SJSA1 (cell line): ENCODE results near the gene IFNL1. TPM values are rescaled to one million over a fixed set of nuclear protein-coding genes. Genes with fewer than 3 reads are reported as not detected.
"Not testable (repeated sequence)": the region's sequence is repeated elsewhere in the genome, so short reads cannot be mapped to it uniquely, and the experiment has no call there.

Source experiments
- DNase-seq, 2 experiments: peaks; one replicate each; pipeline ENCODE4 v3.0.0-alpha.2; 2015 to 2020; ENCODE audit warnings: low spot score in 2 of 2, low read depth in 1 of 2
- H3K27ac ChIP-seq: fragments of 250-450 bp; sonication (Bioruptor Pico); 2 replicates; pipeline ENCODE4 v1.5.1; 2020; ENCODE audit warnings: mild to moderate bottlenecking, moderate library complexity
- H3K27me3 ChIP-seq: fragments of 250-450 bp; sonication (Bioruptor Pico); replicated peaks from 2 replicates; pipeline ENCODE4 v1.5.1; 2020; ENCODE audit warnings: mild to moderate bottlenecking, moderate library complexity
- H3K36me3 ChIP-seq: fragments of 250-450 bp; sonication (Bioruptor Pico); 2 replicates; pipeline ENCODE4 v1.5.1; 2020; ENCODE audit warnings: mild to moderate bottlenecking
- H3K4me1 ChIP-seq: fragments of 250-450 bp; sonication (Bioruptor Pico); replicated peaks from 2 replicates; pipeline ENCODE4 v1.6.1; 2021; ENCODE audit warnings: mild to moderate bottlenecking
- H3K4me3 ChIP-seq: fragments of 250-450 bp; sonication (Bioruptor Pico); 2 replicates; pipeline ENCODE4 v1.5.1; 2020; ENCODE audit warnings: mild to moderate bottlenecking
- H3K9me3 ChIP-seq: fragments of 250-450 bp; sonication (Bioruptor Pico); replicated peaks from 2 replicates; pipeline ENCODE4 v1.5.1; 2020; ENCODE audit warnings: mild to moderate bottlenecking
- total RNA-seq: library from RNA; depleted of rRNA; stranded (reverse); fragments of >200 nt; shearing (Covaris generic); gene quantifications from 2 replicates; pipeline ENCODE4 v1.2.3, GENCODE V29; 2014

Gene IFNL1
- total RNA-seq, 1 experiment from 2014 or later: not detected

DNA sequence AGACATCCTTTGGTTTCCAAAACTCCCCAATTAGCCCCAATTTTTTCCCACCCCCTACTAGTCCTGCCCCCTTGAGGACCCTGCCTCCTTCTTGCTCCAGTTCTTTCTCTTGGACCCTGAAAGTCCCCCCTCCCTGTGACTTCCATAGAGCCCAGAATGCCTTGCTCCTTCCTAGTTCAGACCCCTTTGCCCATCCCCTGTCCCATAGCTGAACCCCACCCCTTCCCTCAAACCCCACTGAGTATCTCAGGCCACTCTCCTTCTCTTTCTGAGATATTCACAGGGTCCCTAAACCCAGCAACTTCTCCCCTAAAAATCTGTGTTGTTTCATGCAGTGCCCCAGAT lies 25.6 kb downstream of the IFNL1 start:
- no peak for DNase-seq
- Histone ChIP-seq H3K27ac (no peak overlapping the region), H3K9me3 (0 out of 2 replicates have a peak, but pooled peaks cover 2% of the 10 kb centered on the region), H3K4me3 (no peak overlapping the region), H3K36me3 (no peaks in the 10 kb centered on the region), H3K4me1 (peaks cover 4% of the 10 kb centered on the region), H3K27me3 (peaks cover 30% of the 10 kb centered on the region)

DNA sequence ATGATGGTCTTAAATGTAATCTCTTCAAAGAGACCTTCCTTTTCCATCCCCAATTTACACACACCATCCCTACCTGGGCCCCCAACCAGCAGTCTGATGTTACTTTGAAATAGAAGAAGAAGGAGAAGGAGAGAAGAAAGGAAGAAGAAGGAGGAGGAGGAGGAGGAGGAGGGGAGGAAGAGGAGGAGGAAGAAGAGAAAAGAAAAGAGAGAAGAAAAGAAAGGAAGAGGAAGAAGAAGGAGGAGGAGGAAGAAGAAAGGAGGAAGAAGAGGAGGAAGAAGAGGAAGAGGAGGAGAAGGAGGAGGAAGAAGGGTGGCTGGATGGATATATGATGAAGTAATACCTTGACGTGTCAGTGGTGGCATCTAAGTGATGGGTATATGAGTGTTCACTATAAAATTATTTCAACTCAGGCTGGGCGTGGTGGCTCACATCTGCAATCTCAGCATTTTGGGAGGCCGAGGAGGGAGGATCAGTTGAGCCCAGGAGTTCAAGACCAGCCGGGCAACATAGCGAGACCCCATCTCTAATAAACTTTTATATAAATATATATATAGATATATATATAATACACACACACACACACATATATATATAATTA lies 28.1 kb downstream of the IFNL1 start:
- H3K4me1 ChIP-seq: peaks cover 4% of the 10 kb centered on the region
- H3K4me3 ChIP-seq: no peak overlapping the region
- H3K27me3 ChIP-seq: peaks cover 21% of the 10 kb centered on the region
- H3K36me3 ChIP-seq: no peaks in the 10 kb centered on the region
- DNase-seq: no peak
- 0 out of 2 replicates have a peak, but pooled peaks cover 2% of the 10 kb centered on the region for H3K9me3 ChIP-seq
- no peak overlapping the region for H3K27ac ChIP-seq

DNA sequence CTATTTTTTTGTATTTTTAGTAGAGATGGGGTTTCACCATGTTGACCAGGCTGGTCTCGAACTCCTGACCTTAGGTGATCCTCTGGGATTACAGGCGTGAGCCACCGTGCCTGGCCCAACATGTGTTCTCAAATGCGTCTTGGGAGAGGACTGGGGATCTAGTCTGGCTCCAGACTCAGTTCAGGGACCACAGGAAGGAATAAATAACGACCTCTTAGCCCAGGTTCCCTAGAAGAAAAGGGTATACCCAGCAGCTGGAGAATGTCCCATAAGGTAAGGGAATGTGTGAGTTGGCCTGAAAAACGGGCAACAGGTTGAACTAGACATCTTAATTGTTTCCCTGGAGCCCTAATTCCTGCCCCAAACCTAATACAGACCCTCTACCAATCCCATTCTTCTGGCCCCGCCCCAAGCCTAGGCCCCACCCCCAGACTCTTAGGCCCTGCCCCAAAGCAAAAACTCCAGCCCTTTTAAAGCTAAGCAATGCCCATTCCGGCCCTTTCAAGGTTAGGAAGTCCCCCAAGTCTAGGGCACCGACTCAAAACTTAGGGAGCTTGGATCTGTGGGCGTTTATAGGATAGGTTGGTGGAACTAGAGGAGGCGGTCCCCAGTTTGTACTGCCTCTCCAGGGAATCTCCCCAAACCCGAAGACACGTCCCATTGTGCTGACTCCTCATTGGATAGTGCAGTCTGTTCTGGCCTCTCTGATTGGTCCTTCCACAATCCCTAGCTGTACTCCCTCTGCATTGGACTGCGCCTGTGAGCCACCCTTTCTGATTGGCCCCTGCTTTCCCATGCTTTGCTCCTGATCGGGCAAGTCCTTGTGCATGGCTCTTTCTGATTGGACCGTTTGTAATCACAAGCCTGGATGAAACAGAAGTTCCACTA lies 29.8 kb downstream of the IFNL1 start:
- no peaks in the 10 kb centered on the region for H3K4me1 ChIP-seq
- peak in 1 of 2 experiments; percentile 26 for DNase-seq
- H3K36me3 ChIP-seq: no peaks in the 10 kb centered on the region
- no peaks in the 10 kb centered on the region for H3K9me3 ChIP-seq
- no peak overlapping the region for H3K27ac ChIP-seq
- H3K27me3 ChIP-seq: peaks cover 9% of the 10 kb centered on the region
- no peak overlapping the region for H3K4me3 ChIP-seq

DNA sequence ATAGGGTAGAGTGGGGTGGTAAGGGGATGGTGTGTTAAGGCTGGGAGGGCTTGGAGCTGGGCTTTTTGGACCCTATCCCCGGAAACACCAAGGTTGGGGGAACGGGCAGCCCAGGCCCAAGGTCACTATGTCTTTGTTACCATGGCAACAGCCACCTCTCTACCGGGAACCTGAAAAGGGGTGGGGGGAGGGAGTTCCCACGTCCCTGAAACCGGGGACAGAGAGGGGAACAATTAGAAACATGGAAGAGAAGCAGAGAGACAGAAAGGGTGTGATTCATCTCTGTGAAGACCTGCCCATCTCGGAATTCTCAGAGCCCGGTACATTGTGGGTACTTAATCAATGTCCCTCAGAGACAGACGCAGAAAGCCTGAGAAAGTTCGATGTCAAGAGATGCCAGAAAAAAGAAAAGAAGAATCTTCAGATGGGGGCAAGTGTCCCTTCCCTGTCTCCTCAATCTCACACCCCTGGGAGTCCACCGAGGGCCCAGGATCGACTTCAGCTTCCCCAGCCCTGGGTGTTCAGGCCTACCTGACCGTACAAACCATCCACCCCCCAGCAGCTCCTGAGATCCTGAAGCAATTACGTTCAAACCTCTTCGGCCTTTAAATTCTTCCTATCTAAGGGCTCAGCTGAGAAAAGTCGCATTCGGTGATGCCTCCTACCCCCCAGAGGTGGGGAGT lies 31.3 kb downstream of the IFNL1 start:
- DNase-seq: no peak
- Histone ChIP-seq H3K4me3 (no peak overlapping the region), H3K9me3 (no peaks in the 10 kb centered on the region), H3K27ac (no peak overlapping the region), H3K36me3 (no peaks in the 10 kb centered on the region), H3K4me1 (no peaks in the 10 kb centered on the region), H3K27me3 (peaks cover 2% of the 10 kb centered on the region; the same call in 1 of the 2 replicates)

DNA sequence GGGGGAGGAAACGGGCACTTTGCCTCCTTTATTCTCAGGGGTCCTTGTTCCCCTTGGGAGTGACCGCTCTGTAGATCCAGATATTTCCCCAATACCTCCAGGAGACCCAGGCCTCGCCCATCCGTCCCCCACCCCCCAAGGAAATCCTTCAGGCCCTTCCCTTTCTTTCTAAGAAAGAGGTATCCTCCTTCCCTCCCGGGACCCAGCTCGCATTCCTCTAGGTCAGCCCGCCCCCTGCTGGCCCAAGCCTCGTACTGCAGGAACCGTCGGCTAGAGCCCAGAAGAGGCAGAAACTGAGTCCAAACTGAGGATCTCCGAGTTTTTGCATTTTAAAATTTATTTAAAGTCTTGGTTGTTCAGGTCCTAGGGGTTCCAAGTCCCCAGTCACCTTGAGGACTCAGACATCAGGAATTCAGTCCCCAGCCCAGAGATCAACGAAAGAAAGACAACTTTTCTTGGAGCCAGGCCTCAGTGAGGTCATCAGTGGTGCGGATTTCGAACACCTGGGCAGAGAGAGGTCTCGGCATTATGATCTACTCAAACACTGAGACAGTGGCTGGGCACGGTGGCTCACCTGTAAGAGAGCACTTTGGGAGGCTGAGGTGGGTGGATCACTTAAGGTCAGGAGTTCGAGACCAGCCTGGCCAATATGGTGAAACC lies 32.0 kb downstream of the IFNL1 start:
- H3K36me3 ChIP-seq: no peaks in the 10 kb centered on the region
- no peak overlapping the region for H3K27ac ChIP-seq
- H3K27me3 ChIP-seq: peaks cover 2% of the 10 kb centered on the region; the same call in 1 of the 2 replicates
- DNase-seq: peak; percentile 67 to 80
- no peaks in the 10 kb centered on the region for H3K4me1 ChIP-seq
- no peaks in the 10 kb centered on the region for H3K9me3 ChIP-seq
- no peak overlapping the region for H3K4me3 ChIP-seq

DNA sequence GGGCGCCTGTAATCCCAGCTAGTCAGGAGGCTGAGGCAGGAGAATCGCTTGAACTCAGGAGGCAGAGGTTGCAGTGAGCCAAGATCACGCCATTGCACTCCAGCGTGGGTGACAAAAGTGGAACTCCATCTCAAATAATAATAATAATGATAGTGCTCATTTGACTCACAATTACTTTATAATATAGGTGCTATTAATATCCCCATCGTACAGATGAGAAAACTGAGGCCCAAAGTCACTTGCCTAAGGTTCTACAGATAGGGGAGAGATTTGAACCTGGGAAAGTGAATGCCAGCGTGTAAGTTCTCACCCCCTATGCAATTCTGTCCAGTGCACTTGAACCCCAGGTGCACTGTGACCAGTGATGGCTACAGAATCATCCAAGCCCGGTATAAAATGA lies 33.7 kb downstream of the IFNL1 start:
- Histone ChIP-seq H3K4me3 (no peak overlapping the region), H3K27me3 (0 out of 2 replicates have a peak, but pooled peaks cover 2% of the 10 kb centered on the region), H3K27ac (no peak overlapping the region), H3K4me1 (no peaks in the 10 kb centered on the region), H3K36me3 (no peaks in the 10 kb centered on the region), H3K9me3 (no peaks in the 10 kb centered on the region)
- no peak for DNase-seq

DNA sequence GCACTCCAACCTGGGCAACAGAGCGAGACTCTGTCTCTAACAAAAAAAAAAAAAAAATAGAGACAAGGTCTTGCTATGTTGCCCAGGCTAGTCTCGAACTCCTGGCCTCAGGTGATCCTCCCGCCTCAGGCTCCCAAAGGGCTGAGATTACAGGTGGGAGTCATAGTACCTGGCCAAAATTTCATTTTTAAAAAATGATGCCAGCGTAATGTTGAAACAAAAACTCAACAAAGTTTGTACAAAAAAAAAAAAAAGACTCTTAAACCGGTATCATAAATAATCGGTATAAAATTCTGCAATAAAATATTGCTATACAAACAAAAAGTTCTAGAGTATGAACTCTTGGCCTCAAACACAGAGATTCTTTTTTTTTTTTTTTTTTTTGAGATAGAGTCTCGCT lies 36.1 kb downstream of the IFNL1 start:
- Histone ChIP-seq H3K27me3 (0 out of 2 replicates have a peak, but pooled peaks cover 2% of the 10 kb centered on the region), H3K4me3 (no peak overlapping the region), H3K36me3 (no peaks in the 10 kb centered on the region), H3K4me1 (no peaks in the 10 kb centered on the region), H3K27ac (no peak overlapping the region), H3K9me3 (no peaks in the 10 kb centered on the region)
- no peak for DNase-seq

DNA sequence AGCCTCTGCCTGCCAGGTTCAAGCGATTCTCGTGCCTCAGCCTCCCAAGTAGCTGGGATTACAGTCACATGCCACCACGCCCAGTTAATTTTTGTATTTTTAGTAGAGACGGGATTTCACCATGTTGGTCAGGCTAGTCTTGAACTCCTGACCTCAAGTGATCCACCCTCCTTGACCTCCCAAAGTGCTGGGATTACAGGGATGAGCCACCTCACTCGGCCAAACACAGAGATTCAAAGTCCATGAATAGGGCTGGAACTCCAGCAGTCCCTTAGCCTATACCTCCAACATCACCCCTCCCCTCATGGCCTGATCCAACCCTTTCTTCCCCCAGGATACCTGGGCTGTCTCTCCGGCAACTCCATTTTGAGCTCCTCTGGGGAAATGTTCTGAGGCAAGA lies 36.5 kb downstream of the IFNL1 start:
- H3K27ac ChIP-seq, H3K27me3 ChIP-seq, DNase-seq, H3K4me3 ChIP-seq, H3K9me3 ChIP-seq, H3K36me3 ChIP-seq, H3K4me1 ChIP-seq: not testable (repeated sequence)

DNA sequence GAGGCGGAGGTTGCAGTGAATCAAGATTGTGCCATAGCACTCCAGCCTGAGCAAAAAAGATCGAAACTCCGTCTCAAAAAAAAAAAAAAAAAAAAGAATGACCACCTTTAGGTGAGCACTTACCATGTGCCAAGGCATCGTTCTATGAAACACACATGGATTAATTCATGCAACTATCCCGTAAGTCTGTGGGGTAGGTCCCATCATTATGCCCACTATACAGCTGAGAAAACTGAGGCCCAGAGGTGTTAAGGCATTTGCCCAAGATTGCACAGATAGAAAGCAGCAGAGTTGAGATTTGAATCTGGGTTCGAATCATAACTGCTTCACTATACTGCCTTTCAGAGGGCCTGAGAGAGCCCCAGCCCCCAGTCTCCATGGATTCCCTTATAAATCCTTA lies 37.3 kb downstream of the IFNL1 start:
- Histone ChIP-seq H3K4me3 (no peak overlapping the region), H3K36me3 (no peaks in the 10 kb centered on the region), H3K27ac (no peak overlapping the region), H3K9me3 (no peaks in the 10 kb centered on the region), H3K4me1 (no peaks in the 10 kb centered on the region), H3K27me3 (0 out of 2 replicates have a peak, but pooled peaks cover 2% of the 10 kb centered on the region)
- DNase-seq: no peak

DNA sequence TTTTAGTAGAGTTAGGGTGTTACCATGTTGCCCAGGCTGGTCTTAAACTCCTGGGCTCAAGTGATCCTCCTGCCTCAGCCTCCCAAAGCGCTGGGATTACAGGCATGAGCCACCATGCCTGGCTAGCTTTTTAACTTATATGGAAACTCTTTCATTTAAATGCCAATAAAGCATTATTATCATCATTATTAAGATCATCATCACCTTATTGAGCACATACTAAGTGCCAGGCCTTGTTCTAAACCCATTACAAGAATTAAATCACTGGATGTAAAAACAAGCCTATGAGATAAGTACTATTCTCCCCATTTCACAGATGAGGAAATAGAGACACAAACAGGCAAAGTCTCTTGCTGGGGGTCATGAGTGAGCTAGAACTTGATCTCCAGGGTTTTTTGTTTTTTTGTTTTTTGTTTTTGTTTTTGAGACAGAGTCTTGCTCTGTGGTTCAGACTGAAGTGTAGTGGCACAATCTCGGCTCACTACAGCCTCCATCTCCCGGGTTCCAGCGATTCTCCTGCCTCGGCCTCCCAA lies 38.3 kb downstream of the IFNL1 start:
- DNase-seq: no peak
- no peaks in the 10 kb centered on the region for H3K4me1 ChIP-seq
- H3K4me3 ChIP-seq: no peak overlapping the region
- no peaks in the 10 kb centered on the region for H3K9me3 ChIP-seq
- H3K27me3 ChIP-seq: no peaks in the 10 kb centered on the region
- no peaks in the 10 kb centered on the region for H3K36me3 ChIP-seq
- H3K27ac ChIP-seq: no peak overlapping the region

DNA sequence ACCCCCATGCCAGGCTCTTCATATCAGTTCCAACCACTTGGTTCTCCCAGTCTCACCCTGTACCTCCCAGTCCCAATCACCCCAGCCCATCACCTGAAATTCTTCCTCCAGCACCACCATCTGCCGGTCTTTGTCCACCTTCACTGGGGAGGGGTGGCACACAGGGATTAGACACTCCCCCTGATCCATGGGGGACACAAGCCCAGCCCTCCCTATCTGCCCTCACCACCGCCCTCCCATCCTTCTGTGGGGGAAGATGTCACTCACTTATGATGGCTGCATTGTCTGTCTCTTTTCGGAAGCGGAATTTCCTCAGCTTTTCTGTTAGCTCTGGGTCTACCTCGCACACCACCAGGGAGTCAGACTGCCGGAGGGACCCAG lies 39.0 kb downstream of the IFNL1 start:
- Histone ChIP-seq H3K36me3 (no peaks in the 10 kb centered on the region), H3K4me1 (no peaks in the 10 kb centered on the region; the same call in 1 of the 2 replicates), H3K9me3 (no peaks in the 10 kb centered on the region), H3K27ac (no peak overlapping the region), H3K4me3 (no peak overlapping the region), H3K27me3 (no peaks in the 10 kb centered on the region)
- DNase-seq: no peak

DNA sequence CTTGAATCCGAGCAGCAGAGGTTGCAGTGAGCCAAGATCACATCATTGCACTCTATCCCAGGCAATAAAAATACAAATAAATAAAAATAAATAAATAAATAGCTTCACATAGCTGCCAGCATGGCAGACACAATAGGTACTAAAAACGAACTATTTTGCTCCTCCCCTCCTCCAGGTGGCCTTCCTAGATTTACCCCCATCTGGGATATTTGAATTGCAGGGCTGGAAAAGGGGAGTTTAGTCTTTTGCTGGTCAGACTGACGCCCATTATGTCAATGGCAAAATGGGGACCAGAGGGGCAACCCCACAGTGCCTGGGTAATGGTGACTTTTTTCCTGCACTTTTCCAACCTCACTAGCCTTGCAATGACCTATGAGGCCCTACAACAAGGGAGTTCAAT lies 40.3 kb downstream of the IFNL1 start:
- peaks cover 10% of the 10 kb centered on the region for H3K4me1 ChIP-seq
- no peaks in the 10 kb centered on the region for H3K27me3 ChIP-seq
- H3K9me3 ChIP-seq: no peaks in the 10 kb centered on the region
- H3K27ac ChIP-seq: no peak overlapping the region
- no peak for DNase-seq
- H3K36me3 ChIP-seq: no peaks in the 10 kb centered on the region
- no peak overlapping the region for H3K4me3 ChIP-seq

DNA sequence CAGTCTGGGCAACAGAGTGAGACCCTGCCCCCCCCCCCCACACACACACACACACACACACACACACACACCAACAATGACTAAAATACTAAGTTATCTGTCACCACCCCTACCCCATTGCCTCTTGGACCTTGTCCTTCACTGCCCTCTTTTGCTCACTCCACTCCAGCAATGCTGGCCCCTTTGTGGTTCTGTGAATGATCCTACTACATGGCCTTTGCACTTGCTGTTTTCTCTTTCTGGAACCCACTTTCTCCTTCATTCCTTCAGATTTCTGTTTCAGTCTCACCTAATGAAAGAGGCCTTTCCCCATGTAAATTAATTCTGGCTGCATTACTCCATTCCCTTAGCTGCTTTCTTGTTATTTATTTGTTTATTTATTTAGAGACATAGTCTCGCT lies 43.5 kb downstream of the IFNL1 start:
- no peak overlapping the region for H3K4me3 ChIP-seq
- H3K4me1 ChIP-seq: peaks cover 16% of the 10 kb centered on the region
- DNase-seq: no peak
- no peaks in the 10 kb centered on the region for H3K27me3 ChIP-seq
- no peak overlapping the region for H3K27ac ChIP-seq
- H3K36me3 ChIP-seq: no peaks in the 10 kb centered on the region; the same call in 1 of the 2 replicates
- H3K9me3 ChIP-seq: no peaks in the 10 kb centered on the region
